Measurements from ENCODE around the gene PLCG1. TPM values are rescaled to one million over a fixed set of nuclear protein-coding genes. Genes with fewer than 3 reads are reported as not detected.

Gene PLCG1
- polyA plus RNA-seq, 1 experiment, result 54.6 TPM

GRCh38 chr20:41222296-41222695, 85.0 kb downstream of the PLCG1 start:
- CTCF ChIA-PET, result interaction anchor here (0.6 to 5.8 kb wide), 7 partner anchors 8 to 254 kb away, joined by 3 to 43 read pairs (median 4); no protein-coding TSS in a partner anchor
- TF ChIP-seq, protein P1, sequence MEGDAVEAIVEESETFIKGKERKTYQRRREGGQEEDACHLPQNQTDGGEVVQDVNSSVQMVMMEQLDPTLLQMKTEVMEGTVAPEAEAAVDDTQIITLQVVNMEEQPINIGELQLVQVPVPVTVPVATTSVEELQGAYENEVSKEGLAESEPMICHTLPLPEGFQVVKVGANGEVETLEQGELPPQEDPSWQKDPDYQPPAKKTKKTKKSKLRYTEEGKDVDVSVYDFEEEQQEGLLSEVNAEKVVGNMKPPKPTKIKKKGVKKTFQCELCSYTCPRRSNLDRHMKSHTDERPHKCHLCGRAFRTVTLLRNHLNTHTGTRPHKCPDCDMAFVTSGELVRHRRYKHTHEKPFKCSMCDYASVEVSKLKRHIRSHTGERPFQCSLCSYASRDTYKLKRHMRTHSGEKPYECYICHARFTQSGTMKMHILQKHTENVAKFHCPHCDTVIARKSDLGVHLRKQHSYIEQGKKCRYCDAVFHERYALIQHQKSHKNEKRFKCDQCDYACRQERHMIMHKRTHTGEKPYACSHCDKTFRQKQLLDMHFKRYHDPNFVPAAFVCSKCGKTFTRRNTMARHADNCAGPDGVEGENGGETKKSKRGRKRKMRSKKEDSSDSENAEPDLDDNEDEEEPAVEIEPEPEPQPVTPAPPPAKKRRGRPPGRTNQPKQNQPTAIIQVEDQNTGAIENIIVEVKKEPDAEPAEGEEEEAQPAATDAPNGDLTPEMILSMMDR (IDR thresholded peaks at IDR 0.05; ENCODE audit: low read depth, low read length), result no peak
- Histone ChIP-seq H3K27ac (ENCODE audit: low read depth, low read length) (no peak overlapping the region), H3K9me3 (ENCODE audit: control insufficient read depth, insufficient read depth, low read length) (no peaks in the 10 kb centered on the region), H3K4me3 (ENCODE audit: low read depth, low read length) (no peak overlapping the region), H3K27me3 (ENCODE audit: control insufficient read depth, insufficient read depth, low read length) (no peaks in the 10 kb centered on the region)
- DNase-seq (ENCODE audit: low read depth, low spot score), result no peak
- POLR2A ChIA-PET, result interaction anchor here (0.6 kb wide), 1 partner anchor 95 kb away, joined by 3 read pairs; no protein-coding TSS in a partner anchor

DNA sequence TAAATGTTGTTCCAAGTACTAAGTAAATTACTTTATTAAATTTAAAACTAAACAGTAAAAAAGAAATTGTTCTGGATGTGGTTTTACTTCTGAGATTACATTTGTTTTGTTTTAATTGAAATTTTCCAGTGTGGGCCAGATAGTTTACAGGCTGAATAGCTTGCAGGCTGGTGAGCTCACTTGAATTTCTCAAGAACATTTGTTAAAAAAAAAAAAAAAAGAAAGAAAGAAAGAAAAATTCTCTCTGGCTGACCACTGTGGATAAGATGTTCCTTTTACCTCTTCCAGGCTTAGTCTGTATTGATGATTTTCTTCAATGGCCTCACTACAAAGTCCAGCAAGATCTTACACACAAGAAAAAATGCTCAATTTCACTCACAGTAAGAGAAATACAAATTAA, 85.4 kb downstream of the PLCG1 start:
- H3K27ac ChIP-seq (ENCODE audit: low read depth, low read length), result no peak overlapping the region
- DNase-seq (ENCODE audit: low read depth, low spot score), result no peak
- H3K4me3 ChIP-seq (ENCODE audit: low read depth, low read length), result no peak overlapping the region
- ChIA-PET CTCF (interaction anchor here (0.6 to 5.8 kb wide), 8 partner anchors 8 to 254 kb away, joined by 3 to 43 read pairs (median 4); no protein-coding TSS in a partner anchor), POLR2A (interaction anchor here (0.6 to 2.1 kb wide), 3 partner anchors 45 to 107 kb away, joined by 3 to 4 read pairs (median 3); no protein-coding TSS in a partner anchor)
- H3K27me3 ChIP-seq (ENCODE audit: control insufficient read depth, insufficient read depth, low read length), result no peaks in the 10 kb centered on the region
- H3K9me3 ChIP-seq (ENCODE audit: control insufficient read depth, insufficient read depth, low read length), result no peaks in the 10 kb centered on the region
- TF ChIP-seq, protein P1 (IDR thresholded peaks at IDR 0.05; ENCODE audit: low read depth, low read length), result no peak

- Histone ChIP-seq H3K4me3 (ENCODE audit: low read depth, low read length) (no peak overlapping the region), H3K9me3 (ENCODE audit: control insufficient read depth, insufficient read depth, low read length) (no peaks in the 10 kb centered on the region), H3K27me3 (ENCODE audit: control insufficient read depth, insufficient read depth, low read length) (no peaks in the 10 kb centered on the region), H3K27ac (ENCODE audit: low read depth, low read length) (no peak overlapping the region)
- ChIA-PET POLR2A (interaction anchor here (0.6 to 2.1 kb wide), 2 partner anchors 45 to 107 kb away, joined by 3 to 4 read pairs; no protein-coding TSS in a partner anchor), CTCF (interaction anchor here (0.6 to 5.8 kb wide), 7 partner anchors 9 to 255 kb away, joined by 3 to 43 read pairs (median 4); no protein-coding TSS in a partner anchor)
- TF ChIP-seq, protein P1 (IDR thresholded peaks at IDR 0.05; ENCODE audit: low read depth, low read length), result no peak
- DNase-seq (ENCODE audit: low read depth, low spot score), result no peak
Observed at GRCh38 chr20:41223112-41223511, 85.8 kb downstream of the PLCG1 start.

- no peak overlapping the region for H3K4me3 ChIP-seq (ENCODE audit: low read depth, low read length)
- DNase-seq (ENCODE audit: low read depth, low spot score), result no peak
- TF ChIP-seq, protein P1 (IDR thresholded peaks at IDR 0.05; ENCODE audit: low read depth, low read length), result no peak
- H3K27me3 ChIP-seq (ENCODE audit: control insufficient read depth, insufficient read depth, low read length), result no peaks in the 10 kb centered on the region
- ChIA-PET CTCF (interaction anchor here (1.1 to 5.8 kb wide), 6 partner anchors 8 to 187 kb away, joined by 3 to 43 read pairs (median 6); no protein-coding TSS in a partner anchor), POLR2A (interaction anchor here (2.1 kb wide), 1 partner anchor 105 kb away, joined by 4 read pairs; no protein-coding TSS in a partner anchor)
- H3K9me3 ChIP-seq (ENCODE audit: control insufficient read depth, insufficient read depth, low read length), result no peaks in the 10 kb centered on the region
- no peak overlapping the region for H3K27ac ChIP-seq (ENCODE audit: low read depth, low read length)
Observed at GRCh38 chr20:41224281-41224680, 86.9 kb downstream of the PLCG1 start.

- POLR2A ChIA-PET, result no interaction called here
- CTCF ChIA-PET, result interaction anchor here (1.6 to 5.8 kb wide), 4 partner anchors 7 to 186 kb away, joined by 5 to 43 read pairs (median 22); no protein-coding TSS in a partner anchor
- DNase-seq (ENCODE audit: low read depth, low spot score), result no peak
- Histone ChIP-seq H3K27me3 (ENCODE audit: control insufficient read depth, insufficient read depth, low read length) (no peaks in the 10 kb centered on the region), H3K27ac (ENCODE audit: low read depth, low read length) (no peak overlapping the region), H3K9me3 (ENCODE audit: control insufficient read depth, insufficient read depth, low read length) (no peaks in the 10 kb centered on the region), H3K4me3 (ENCODE audit: low read depth, low read length) (no peak overlapping the region)
- TF ChIP-seq, protein P1 (IDR thresholded peaks at IDR 0.05; ENCODE audit: low read depth, low read length), result no peak
Observed at GRCh38 chr20:41225091-41225490, 87.7 kb downstream of the PLCG1 start.

Data from AG04450 (cell line).